NT2/D1 (cell line): ENCODE measurements around the gene OSBPL2.

Experiments used
- SUZ12 ChIP-seq: IDR thresholded peaks from 2 replicates; pipeline ENCODE4 v1.6.1; 2011; ENCODE audit not compliant: insufficient read length, insufficient read depth; ENCODE audit errors: extremely low read depth
- YY1 ChIP-seq: IDR thresholded peaks from 2 replicates; pipeline ENCODE4 v1.6.1; 2011; ENCODE audit not compliant: insufficient read length, insufficient read depth
- ZNF274 ChIP-seq: IDR thresholded peaks from 2 replicates; pipeline ENCODE4 v1.6.1; 2011; ENCODE audit warnings: mild to moderate bottlenecking, low read depth, low read length

- TF ChIP-seq ZNF274 (no peak), YY1 (no peak), SUZ12 (no peak)
Observed at GRCh38 chr20:62305149-62305764, 66.9 kb downstream of the OSBPL2 start.
